ENCODE results near the gene LRRFIP1. TPM values are rescaled to one million over a fixed set of nuclear protein-coding genes. Genes with fewer than 3 reads are reported as not detected.
A peak's percentile ranks its signal among the peaks of the same experiment; 100 is the strongest.

LRRFIP1 gene
- total RNA-seq, 4 donors from 2014 or later = 62.8 to 199 (median 121) TPM

GRCh38 chr2:237766340-237766739 is 139.0 kb downstream of the LRRFIP1 start:
- no peak overlapping the region for H3K27ac ChIP-seq
- TF ChIP-seq CTCF (IDR thresholded peaks at IDR 0.05) (no peak), POLR2A (IDR thresholded peaks at IDR 0.05) (no peak)

GRCh38 chr2:237772513-237772912 is 145.1 kb downstream of the LRRFIP1 start:
- no peaks in the 10 kb centered on the region for H3K9me3 ChIP-seq
- no peak overlapping the region for H3K27ac ChIP-seq
- DNase-seq = no peak
- no peak overlapping the region for H3K4me3 ChIP-seq
- H3K4me1 ChIP-seq = no peaks in the 10 kb centered on the region
- no peaks in the 10 kb centered on the region for H3K36me3 ChIP-seq
- TF ChIP-seq CTCF (IDR thresholded peaks at IDR 0.05) = no peak
- no peak for TF ChIP-seq POLR2A (IDR thresholded peaks at IDR 0.05)
- H3K27me3 ChIP-seq = no peaks in the 10 kb centered on the region
- intact Hi-C loops (cut with DNase I; ENCODE audit: low total_unique reads) = no loop called here

More at GRCh38 chr2:237766340-237766739, 139.0 kb downstream of the LRRFIP1 start:
- intact Hi-C loops (cut with DNase I; ENCODE audit: low total_unique reads) = no loop called here
- DNase-seq = no peak
- Histone ChIP-seq H3K9me3 (no peaks in the 10 kb centered on the region), H3K4me3 (no peak overlapping the region), H3K4me1 (no peaks in the 10 kb centered on the region), H3K36me3 (no peaks in the 10 kb centered on the region), H3K27me3 (no peaks in the 10 kb centered on the region)

GRCh38 chr2:237773826-237774225 is 146.4 kb downstream of the LRRFIP1 start:
- Histone ChIP-seq H3K27me3 (no peaks in the 10 kb centered on the region), H3K4me3 (no peak overlapping the region), H3K4me1 (no peaks in the 10 kb centered on the region), H3K27ac (no peak overlapping the region), H3K36me3 (no peaks in the 10 kb centered on the region), H3K9me3 (no peaks in the 10 kb centered on the region)
- intact Hi-C loops (cut with DNase I; ENCODE audit: low total_unique reads) = no loop called here
- no peak for DNase-seq
- TF ChIP-seq POLR2A (IDR thresholded peaks at IDR 0.05) (no peak), CTCF (IDR thresholded peaks at IDR 0.05) (no peak)

GRCh38 chr2:237774811-237775553 is 147.6 kb downstream of the LRRFIP1 start:
- intact Hi-C loops (cut with DNase I; ENCODE audit: low total_unique reads) = no loop called here
- H3K27me3 ChIP-seq = no peaks in the 10 kb centered on the region
- H3K4me3 ChIP-seq = no peak overlapping the region
- H3K36me3 ChIP-seq = no peaks in the 10 kb centered on the region
- no peak overlapping the region for H3K27ac ChIP-seq
- no peaks in the 10 kb centered on the region for H3K9me3 ChIP-seq
- no peaks in the 10 kb centered on the region for H3K4me1 ChIP-seq
- TF ChIP-seq CTCF (IDR thresholded peaks at IDR 0.05) (peak; percentile 23 to 46 (median 40)), POLR2A (IDR thresholded peaks at IDR 0.05) (no peak)
- DNase-seq = peak in 1 of 2 donors; percentile 29

- DNase-seq = no peak
- Histone ChIP-seq H3K27ac (no peak overlapping the region), H3K27me3 (no peaks in the 10 kb centered on the region), H3K36me3 (no peaks in the 10 kb centered on the region), H3K9me3 (no peaks in the 10 kb centered on the region), H3K4me3 (no peak overlapping the region), H3K4me1 (no peaks in the 10 kb centered on the region)
- intact Hi-C loops (cut with DNase I; ENCODE audit: low total_unique reads) = no loop called here
- no peak for TF ChIP-seq POLR2A (IDR thresholded peaks at IDR 0.05)
- TF ChIP-seq CTCF (IDR thresholded peaks at IDR 0.05) = no peak
Measured at GRCh38 chr2:237779521-237779920, 152.1 kb downstream of the LRRFIP1 start.

All from uterus (tissue), 4 donors.